Breast epithelium (tissue), 4 donors: ENCODE data around the gene CHST8. TPM values are rescaled to one million over a fixed set of nuclear protein-coding genes. Genes with fewer than 3 reads are reported as not detected.

Source experiments
- DNase-seq, 2 donors: peaks; one replicate each; pipeline ENCODE4 v3.0.0-alpha.2; 2019; ENCODE audit warnings: low spot score in 2 of 2
- H3K27ac ChIP-seq, 2 donors: fragments of 200-600 bp; sonication (generic) in 1 of 2; one replicate each; pipeline ENCODE4 v1.5.1; 2016 to 2019; ENCODE audit warnings: mild to moderate bottlenecking in 1 of 2
- H3K27me3 ChIP-seq, 2 donors: fragments of 200-600 bp; sonication (generic) in 1 of 2; one replicate each; pipeline versions ENCODE4 v1.5.1 to v1.6.0; 2017 to 2019; ENCODE audit warnings: control low read depth in 1 of 2, mild to moderate bottlenecking in 1 of 2
- H3K36me3 ChIP-seq: fragments of 200-600 bp; one replicate; pipeline ENCODE4 v1.5.1; 2019
- H3K4me1 ChIP-seq, 2 donors: fragments of 200-600 bp; sonication (generic); one replicate each; pipeline ENCODE4 v1.5.1; 2016 to 2019; ENCODE audit warnings: control low read depth in 1 of 2
- H3K4me3 ChIP-seq, 3 donors: fragments of 200-600 bp; sonication (generic); 1 replicate in 2 of 3; 2 replicates in 1 of 3; pipeline ENCODE4 v1.5.1; 2016 to 2019; ENCODE audit warnings: mild to moderate bottlenecking in 3 of 3, moderate library complexity in 2 of 3
- H3K9me3 ChIP-seq, 2 donors: fragments of 200-600 bp; sonication (generic) in 1 of 2; one replicate each; pipeline ENCODE4 v1.5.1; 2016 to 2019; ENCODE audit warnings: control low read depth in 1 of 2
- CTCF ChIP-seq, 3 donors: fragments of 450-650 bp; IDR thresholded peaks; one replicate each; pipeline ENCODE4 v1.5.1; 2016 to 2017; ENCODE audit warnings: antibody characterized with exemption in 3 of 3, mild to moderate bottlenecking in 3 of 3, moderate library complexity in 3 of 3
- POLR2A ChIP-seq: fragments of 450-650 bp; IDR thresholded peaks from one replicate; pipeline ENCODE4 v1.6.1; 2016; ENCODE audit warnings: antibody characterized with exemption, mild to moderate bottlenecking, moderate library complexity
- POLR2AphosphoS5 ChIP-seq, 3 donors: sonication (generic); formaldehyde crosslinking; IDR thresholded peaks; one replicate each; pipeline ENCODE4 v1.6.1; 2017; ENCODE audit warnings: antibody characterized with exemption in 3 of 3
- intact Hi-C: fragments of 100-400 bp; cut with DNase I; formaldehyde crosslinking; loops from one replicate; pipeline ENCODE4 v1.15.1; 2023; ENCODE audit warnings: low total_unique reads
- total RNA-seq, 3 donors: library from RNA; depleted of rRNA; stranded (reverse); fragments of >200 nt; gene quantifications; one replicate each; pipeline ENCODE4 v1.1.0, GENCODE V29; 2016

CHST8 gene
- total RNA-seq, 3 donors from 2014 or later: 0.16 to 14.1 (median 1.6) TPM

DNA sequence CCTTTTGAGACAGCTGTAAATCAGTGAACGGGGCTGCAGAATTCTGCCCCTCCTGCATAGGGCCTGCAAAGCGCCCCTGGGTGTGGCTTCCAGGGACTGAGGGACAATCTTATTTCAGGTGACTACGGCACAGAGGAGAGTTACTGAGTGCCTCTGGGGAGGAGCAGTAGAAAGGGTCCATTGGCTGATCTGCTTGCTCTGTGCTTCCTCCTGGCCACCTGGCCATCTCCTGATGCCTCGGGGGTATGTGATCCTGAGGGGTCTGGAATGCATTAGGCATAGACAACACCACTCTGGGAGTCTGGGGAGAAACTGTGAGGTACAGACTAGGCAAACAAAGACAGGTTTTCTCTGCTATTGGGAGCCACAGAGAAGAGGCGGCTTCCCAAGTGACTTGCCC, 177.7 kb downstream of the CHST8 start:
- TF ChIP-seq POLR2A (no peak), POLR2AphosphoS5 (IDR thresholded peaks at IDR 0.05) (no peak), CTCF (IDR thresholded peaks at IDR 0.05) (no peak)
- H3K4me1 ChIP-seq: peaks cover 5% of the 10 kb centered on the region in 2 donors
- H3K4me3 ChIP-seq: peak overlapping the region in 1 of 3 donors; percentile 99
- H3K9me3 ChIP-seq: no peaks in the 10 kb centered on the region
- peak overlapping the region in 1 of 2 donors; percentile 10 for H3K27ac ChIP-seq
- intact Hi-C loops: no loop called here
- DNase-seq: no peak
- no peaks in the 10 kb centered on the region for H3K36me3 ChIP-seq
- H3K27me3 ChIP-seq: no peaks in the 10 kb centered on the region

- Histone ChIP-seq H3K4me3 (no peak overlapping the region), H3K27ac (no peak overlapping the region), H3K9me3 (no peaks in the 10 kb centered on the region), H3K4me1 (no peaks in the 10 kb centered on the region), H3K27me3 (no peaks in the 10 kb centered on the region), H3K36me3 (no peaks in the 10 kb centered on the region)
- intact Hi-C loops: no loop called here
- TF ChIP-seq CTCF (IDR thresholded peaks at IDR 0.05) (no peak), POLR2A (no peak), POLR2AphosphoS5 (IDR thresholded peaks at IDR 0.05) (no peak)
- DNase-seq: no peak
Measured at GRCh38 chr19:33800012-33800680, 178.4 kb downstream of the CHST8 start.

- H3K4me1 ChIP-seq: no peaks in the 10 kb centered on the region
- intact Hi-C loops: no loop called here
Measured at GRCh38 chr19:33801411-33801810, 179.7 kb downstream of the CHST8 start.

GRCh38 chr19:33802001-33802400, 180.2 kb downstream of the CHST8 start:
- Histone ChIP-seq H3K4me1 (no peaks in the 10 kb centered on the region), H3K4me3 (no peak overlapping the region), H3K36me3 (no peaks in the 10 kb centered on the region), H3K27me3 (no peaks in the 10 kb centered on the region), H3K9me3 (no peaks in the 10 kb centered on the region), H3K27ac (no peak overlapping the region)
- DNase-seq: no peak
- TF ChIP-seq CTCF (IDR thresholded peaks at IDR 0.05) (no peak), POLR2A (no peak), POLR2AphosphoS5 (IDR thresholded peaks at IDR 0.05) (no peak)
- intact Hi-C loops: no loop called here

More at GRCh38 chr19:33801411-33801810, 179.7 kb downstream of the CHST8 start:
- Histone ChIP-seq H3K27me3 (no peaks in the 10 kb centered on the region), H3K36me3 (no peaks in the 10 kb centered on the region), H3K9me3 (no peaks in the 10 kb centered on the region), H3K4me3 (no peak overlapping the region), H3K27ac (no peak overlapping the region)
- no peak for DNase-seq
- TF ChIP-seq POLR2A: no peak
- no peak for TF ChIP-seq CTCF (IDR thresholded peaks at IDR 0.05)
- no peak for TF ChIP-seq POLR2AphosphoS5 (IDR thresholded peaks at IDR 0.05)

DNA sequence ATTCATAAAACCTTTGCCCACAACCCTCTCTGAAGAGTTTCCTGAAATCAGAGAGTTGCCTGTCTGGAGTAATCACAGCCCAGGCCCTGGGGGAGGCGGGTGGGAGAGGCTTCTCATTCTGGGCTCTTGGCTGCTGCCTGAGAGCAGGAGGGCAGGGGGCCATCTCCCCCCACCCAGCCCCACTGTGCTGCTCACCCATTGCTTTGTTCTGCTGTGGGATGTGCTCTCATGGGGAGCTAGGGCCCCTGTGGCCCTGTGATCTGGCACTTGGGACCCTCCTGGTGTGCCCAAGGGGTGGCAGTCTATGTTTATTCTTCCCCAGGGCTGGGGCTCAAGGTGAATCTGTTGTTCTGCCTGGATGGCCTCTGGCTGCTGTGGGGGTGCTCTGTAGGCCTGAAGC, 181.0 kb downstream of the CHST8 start:
- intact Hi-C loops: no loop called here
- Histone ChIP-seq H3K4me1 (no peaks in the 10 kb centered on the region), H3K36me3 (no peaks in the 10 kb centered on the region), H3K4me3 (no peak overlapping the region), H3K9me3 (no peaks in the 10 kb centered on the region), H3K27me3 (no peaks in the 10 kb centered on the region), H3K27ac (no peak overlapping the region)
- TF ChIP-seq CTCF (IDR thresholded peaks at IDR 0.05) (no peak), POLR2AphosphoS5 (IDR thresholded peaks at IDR 0.05) (no peak), POLR2A (no peak)
- DNase-seq: no peak
